GM19351 (cell line): Measurements from ENCODE around the gene PSMF1.

Source experiments
- ATAC-seq: cut with Tn5 transposase; IDR thresholded peaks from one replicate; pipeline ENCODE4 v1.9.1; 2021; ENCODE audit warnings: mild to moderate bottlenecking, moderate library complexity; ENCODE audit not compliant: unreplicated experiment

PSMF1 gene

DNA sequence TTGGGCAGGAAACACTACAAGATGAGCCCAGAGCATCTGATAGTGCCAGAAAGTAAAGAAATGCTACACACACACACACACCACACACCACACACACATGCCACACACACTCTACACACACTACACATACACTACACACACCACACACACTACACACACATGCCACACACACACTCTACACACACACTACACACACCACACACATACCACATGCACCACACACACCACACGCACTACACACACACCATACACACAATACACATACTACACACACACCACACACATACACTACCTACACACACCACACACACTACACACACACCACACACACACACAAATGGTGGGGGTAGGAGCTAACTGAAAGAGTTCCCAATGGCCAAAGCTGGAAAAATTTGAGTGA, 69.9 kb downstream of the PSMF1 start:
- ATAC-seq, result no peak

DNA sequence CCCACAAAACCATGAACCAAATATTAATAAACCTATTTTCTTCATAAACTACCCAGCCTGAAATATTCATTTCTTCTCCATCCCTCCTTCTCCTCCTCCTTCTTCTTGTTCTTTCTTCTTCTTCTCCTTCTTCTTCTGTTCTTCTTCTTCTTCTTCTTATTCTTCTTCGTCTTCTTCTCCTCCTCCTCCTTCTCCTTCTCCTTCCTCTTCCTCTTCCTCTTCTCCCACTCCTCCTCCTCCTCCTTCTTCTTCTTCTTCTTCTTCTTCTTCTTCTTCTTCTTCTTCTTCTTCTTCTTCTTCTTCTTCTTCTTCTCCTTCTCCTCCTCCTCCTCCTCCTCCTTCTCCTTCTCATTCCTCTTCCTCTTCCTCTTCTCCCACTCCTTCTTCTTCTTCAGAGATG, 71.4 kb downstream of the PSMF1 start:
- no peak for ATAC-seq

DNA sequence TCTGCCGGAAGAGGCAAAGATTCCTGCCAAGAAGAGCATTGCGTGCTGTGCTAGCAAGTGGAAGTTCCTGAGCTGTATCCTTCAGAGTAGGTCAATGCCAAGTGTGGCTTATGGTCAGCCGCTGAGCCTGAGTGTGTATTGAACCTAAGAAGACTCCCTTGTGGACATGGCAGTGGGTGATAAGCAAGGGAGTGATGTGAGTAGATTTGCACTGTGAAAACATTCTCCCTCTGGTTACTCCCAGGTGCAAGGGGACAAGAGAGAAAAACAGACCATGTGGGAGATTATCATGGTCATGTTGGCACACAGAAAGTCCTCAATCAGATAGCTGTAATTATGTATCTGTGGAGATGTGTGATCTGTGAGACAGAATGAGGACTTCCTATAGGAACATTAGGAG, 72.4 kb downstream of the PSMF1 start:
- ATAC-seq, result no peak

DNA sequence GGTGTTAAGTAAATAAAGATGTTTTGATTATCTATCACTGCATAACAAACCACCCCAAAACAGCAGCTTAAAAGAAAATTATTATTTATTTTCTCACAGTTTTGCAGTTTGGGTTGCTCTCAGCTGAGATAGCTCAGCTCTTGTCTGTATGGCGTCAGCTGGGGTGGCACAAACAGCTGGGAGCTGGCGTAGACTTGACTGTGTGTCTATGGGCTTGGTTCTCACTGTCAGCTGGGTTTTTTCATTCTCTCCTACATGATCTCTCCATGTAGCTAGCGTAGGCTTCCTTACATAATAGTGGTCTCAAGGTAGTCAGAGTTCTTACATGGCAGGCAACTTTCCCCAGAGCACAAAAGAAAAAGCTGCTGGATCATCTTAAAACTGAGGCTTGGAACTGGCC, 72.9 kb downstream of the PSMF1 start:
- no peak for ATAC-seq

DNA sequence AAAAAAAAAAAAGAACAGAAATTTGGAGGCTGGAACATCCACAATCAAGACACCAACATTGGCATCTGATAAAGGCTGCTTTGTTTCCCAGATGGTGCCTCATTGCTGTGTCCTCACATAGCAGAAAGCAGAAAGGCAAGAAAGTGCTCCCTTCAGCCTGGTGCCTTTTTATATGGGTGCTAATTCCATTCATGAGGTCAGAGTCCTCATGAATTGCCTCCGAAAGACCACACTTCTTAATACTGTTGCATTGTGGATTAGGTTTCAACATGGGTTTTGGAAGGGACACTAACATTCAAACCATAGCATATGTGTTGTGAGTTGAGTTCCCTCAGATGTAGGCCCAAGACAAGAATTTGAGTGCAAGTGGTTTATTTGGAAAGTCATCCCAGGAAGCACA, 76.8 kb downstream of the PSMF1 start:
- ATAC-seq, result no peak

DNA sequence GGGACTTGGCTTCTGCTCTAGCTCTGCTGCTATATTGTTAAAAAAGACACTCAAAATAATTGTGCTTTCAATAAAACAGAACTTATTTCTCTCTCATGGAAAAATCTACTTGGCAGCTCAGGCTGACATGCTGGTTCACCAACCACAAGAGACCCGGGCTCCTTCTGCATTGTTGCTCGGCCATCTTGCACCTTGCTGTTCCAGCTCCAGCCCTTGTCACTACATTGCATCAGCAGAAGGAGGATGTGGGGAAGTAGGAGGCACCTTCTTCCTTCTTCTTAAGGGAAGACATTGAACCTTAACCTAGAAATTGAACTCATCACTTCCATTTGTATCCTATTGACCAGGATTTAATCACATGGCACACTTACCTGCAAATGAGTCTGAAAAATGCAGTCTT, 78.2 kb downstream of the PSMF1 start:
- ATAC-seq, result no peak

DNA sequence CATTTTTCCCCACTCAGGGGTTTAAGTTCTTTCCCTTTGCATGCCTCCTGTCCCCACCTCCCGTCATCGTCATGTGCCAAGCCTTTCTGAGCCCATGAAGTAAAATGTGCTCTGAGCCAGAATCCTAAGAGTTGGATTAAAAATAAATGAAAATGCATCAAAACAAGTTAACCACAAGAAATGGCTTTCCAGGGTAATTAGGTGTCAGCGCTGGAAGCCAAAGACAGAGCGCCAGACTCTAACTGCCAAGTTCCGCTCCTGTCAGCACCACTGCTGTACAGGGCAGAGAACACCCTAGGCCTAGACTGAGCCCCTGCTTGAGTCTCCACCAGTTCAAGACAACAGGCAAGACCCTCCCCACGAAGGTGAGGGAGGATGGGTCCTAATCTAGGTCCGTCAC, 79.4 kb downstream of the PSMF1 start:
- no peak for ATAC-seq

DNA sequence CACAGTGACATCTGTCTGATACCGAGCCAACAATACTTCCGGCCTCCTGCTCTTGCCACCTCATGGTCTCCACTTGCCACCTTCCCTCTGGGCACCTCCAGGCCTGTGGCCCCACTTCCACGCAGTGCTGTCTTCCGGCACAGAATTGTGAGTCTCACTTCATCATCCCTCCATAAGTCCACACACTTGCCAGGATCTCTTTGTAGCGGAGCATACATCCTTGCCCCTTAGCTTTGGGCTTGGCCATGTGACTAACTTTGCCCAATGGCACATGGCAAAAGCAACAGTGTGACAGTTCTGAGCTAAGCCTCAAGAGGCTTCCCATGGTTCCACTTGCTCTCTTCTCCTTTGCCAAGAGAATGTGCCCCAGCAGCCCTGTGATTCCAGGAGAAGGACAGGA, 80.3 kb downstream of the PSMF1 start:
- no peak for ATAC-seq

DNA sequence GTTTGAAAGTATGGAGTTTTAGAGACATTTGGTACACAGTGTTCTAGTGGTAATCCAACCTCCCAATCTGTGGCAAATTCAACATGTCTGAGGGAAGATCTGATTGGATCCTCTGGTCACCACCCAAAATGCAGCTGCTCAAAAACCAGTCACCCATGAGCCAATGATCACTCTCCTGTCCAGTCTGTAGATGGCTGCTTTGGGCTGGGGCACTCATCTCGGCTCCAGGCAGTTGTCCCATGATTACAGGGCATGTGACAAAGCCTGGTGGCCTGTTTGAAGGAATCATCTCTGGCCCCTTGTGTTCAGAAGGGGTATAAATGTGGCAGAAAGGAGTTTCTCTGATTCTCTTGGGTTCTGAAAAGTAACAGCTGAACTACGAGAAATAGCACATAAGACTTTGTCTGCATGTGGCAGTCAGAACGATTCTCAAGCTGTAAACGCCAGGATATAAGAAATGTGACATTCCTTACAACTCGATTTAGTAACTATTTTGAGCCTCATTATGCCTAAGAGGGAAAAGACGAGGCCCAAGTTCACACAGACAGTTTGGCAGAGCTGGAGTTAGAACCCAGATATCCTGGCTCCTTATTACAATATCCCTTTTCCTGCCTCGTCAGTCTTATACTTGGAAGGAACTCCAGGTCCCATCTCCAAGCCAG, 80.9 kb downstream of the PSMF1 start:
- ATAC-seq, result no peak

DNA sequence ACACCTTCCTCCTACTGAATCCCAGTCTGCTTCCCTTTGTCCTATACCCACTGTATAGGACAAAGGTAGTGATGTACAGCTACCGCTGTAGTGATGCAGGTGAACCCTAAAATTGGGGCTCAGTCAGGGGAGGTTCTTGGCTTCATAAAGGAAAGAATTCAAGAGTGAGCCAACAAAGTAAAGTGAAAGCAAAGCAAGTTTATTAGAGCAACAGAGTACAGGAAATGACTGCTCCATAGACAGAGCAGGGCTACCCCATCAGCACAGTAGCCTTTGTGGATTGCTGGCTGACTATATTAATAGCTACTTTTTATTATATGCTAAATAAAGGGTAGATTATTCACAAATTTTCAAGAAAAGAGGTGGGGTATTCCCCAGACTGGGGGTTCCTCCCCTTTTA, 81.6 kb downstream of the PSMF1 start:
- ATAC-seq, result no peak

DNA sequence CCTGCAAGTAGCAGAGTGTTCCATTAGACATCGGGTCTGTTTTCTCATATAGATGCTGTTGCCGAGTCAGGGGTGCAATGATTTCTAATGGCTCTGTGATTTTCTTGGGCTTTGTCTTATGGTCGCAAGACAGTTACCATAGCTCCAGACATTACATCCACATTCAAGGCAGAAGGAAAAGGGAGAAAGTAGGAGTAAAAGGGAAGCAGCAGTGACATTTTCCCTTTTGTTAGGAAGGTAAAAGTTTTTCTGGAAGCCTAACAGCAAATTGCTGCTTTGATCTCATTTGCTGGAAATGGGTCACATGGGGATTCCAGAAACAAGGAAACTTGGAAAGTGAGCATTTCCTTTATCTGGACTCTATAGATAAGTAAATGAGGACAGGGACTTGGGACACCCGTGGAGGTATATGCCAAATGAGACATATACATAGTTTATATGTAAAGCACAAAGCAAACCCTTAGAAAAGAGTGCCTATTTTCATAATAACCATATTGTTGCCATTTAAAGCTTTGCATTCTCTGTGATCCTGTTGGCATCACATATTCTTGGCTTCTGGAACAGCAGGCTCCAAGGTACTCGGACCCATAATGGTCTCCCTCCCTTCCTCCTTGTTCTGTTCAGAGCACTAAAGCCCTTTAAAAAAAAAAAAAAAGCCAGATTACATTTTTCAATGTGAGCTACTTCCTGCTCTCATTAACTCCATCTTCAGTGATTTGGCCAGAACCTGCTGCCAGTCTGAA, 84.5 kb downstream of the PSMF1 start, which contains the start of gene C20orf202:
C20orf202 (plus strand) TSS at position 693 of the 743 bp plus-strand sequence. CDS start 132 bp downstream, outside the sequence.
- no peak for ATAC-seq

DNA sequence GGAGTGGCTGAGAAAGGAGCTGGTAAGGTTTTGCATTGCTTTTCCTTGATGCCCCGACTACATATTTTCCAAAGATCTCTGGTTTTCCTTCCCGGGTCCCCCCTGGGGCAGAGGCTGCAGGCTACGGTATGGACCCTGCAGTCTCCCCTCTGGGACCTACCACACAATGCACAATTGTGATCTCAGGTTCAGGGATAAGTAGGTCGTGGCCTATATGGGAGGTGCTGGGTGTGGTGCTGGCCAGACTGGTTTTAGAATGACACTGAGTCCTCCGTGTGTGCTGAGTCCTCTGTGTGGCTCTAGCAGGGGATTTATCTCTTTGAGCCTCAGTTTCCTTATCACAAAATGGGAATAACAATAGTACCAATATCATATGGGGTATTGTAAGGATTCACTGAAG, 85.2 kb downstream of the PSMF1 start:
- ATAC-seq, result no peak

DNA sequence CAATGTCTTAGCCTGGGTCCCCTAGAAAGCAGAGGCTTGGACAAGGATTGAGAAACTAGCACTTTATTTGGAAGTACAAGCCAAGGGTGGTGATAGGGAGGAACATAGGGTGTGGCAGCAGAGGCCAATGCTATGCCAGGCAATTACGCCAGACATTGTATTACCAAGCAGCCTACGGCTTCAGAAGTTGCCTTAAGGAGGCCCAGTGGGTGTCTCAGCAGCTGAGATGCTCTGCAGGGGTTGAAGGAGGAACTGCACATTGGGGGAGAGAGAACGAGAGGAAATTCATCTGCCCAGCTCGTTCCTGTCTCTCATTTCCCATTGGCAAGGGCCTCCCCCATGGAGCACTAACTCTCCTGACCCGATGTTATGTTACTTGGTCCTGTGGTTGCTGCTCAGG, 85.7 kb downstream of the PSMF1 start:
- ATAC-seq, result no peak

DNA sequence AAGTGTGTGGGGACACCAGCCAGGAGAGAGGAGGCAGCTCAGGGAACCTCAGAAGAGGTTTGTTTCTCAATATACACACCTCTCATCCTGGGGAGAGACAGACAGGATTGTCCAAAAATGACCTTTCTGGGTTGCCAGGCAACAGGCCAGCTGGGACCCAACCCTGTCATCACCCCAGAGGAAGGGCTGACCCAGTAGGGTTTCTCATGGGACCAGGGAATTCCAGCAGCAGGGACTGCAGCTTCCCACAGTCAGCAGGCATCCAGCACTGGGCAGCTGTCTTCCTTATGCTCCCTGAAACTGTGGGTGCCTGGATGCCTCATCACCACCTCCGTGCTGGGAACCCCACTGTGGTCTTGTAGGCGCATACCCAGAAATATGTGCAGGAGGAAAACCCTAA, 86.2 kb downstream of the PSMF1 start:
- no peak for ATAC-seq

DNA sequence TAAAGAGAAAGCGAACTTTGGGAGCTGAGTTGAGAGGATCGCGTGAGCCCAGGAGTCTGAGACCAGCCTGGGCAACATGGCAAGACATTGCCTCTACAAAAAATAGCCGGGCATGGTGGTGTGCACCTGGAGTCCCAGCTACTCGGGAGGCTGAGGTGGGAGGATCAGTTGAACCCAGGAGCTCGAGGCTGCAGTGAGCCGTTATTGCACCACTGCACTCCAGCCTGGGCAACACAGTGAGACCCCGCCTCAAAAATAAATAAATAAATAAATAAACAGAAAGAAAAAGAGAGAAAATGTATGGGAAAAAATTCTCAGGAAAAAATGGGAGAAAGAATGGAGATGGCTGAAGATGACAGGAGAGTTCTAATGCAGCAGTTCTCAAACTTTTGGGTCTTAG, 87.4 kb downstream of the PSMF1 start:
- ATAC-seq, result no peak

DNA sequence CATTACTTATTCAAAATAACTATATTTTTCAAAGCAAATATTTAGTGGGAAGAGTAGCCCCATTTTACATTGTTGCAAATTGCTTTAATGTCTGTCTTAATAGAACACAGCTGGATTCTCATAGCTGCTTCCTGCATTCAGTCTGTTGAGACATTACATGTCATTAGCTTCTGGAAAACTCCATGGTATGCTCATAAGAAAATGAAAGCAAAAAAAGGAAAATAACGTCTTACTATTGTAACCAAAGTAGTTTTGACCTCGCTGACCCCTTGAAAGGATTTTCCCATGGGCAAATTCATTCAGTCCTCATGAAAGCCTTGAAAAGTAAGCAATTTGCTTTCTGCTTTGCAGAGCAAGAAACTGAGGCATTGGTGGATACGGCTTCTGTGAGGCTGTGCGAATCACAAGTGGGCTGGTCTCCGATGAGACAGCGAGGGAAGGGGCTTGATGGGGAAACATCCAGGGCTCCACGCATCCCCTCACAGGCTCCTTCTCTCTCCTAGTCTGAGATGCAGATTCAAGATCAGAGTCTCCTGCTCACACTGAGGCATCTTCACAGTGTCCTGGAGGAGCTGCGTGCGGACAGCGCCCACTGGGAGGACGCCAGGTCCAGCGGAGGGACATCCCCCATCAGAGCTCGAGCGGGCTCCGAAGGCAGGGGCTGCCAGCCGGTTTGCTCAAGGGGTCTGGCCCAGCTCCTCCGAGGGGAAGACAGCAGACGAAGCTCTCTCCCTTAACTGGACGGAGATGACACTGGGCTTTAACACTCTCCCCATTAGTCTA, 88.2 kb downstream of the PSMF1 start:
- no peak for ATAC-seq

DNA sequence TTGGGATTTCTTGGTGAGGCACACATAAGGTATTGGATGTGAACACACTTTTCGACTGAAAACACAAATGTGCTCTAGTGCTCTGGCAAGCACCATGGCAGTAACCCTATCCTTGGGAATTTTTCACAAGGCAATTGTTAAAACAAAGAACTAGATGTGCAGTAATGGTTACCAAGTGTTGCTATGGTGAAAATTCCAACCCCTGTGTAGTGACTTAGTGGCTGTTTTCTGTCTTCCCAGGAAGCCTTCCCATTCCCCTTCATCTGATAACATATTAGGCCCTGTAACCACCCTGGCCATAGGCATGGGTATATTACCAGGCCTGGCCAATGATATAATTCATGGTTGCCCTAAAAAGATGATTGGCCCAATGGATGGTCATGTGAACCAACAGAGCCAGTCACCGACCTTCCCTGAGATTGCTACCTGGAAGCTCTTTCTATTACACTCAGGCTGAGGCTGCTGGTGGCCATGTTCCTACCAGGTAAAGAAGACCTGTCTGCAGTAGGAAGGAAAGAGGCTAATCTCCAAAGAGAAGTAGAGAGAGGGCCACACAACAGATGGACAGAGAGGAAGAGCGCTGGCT, 89.0 kb downstream of the PSMF1 start:
- no peak for ATAC-seq

DNA sequence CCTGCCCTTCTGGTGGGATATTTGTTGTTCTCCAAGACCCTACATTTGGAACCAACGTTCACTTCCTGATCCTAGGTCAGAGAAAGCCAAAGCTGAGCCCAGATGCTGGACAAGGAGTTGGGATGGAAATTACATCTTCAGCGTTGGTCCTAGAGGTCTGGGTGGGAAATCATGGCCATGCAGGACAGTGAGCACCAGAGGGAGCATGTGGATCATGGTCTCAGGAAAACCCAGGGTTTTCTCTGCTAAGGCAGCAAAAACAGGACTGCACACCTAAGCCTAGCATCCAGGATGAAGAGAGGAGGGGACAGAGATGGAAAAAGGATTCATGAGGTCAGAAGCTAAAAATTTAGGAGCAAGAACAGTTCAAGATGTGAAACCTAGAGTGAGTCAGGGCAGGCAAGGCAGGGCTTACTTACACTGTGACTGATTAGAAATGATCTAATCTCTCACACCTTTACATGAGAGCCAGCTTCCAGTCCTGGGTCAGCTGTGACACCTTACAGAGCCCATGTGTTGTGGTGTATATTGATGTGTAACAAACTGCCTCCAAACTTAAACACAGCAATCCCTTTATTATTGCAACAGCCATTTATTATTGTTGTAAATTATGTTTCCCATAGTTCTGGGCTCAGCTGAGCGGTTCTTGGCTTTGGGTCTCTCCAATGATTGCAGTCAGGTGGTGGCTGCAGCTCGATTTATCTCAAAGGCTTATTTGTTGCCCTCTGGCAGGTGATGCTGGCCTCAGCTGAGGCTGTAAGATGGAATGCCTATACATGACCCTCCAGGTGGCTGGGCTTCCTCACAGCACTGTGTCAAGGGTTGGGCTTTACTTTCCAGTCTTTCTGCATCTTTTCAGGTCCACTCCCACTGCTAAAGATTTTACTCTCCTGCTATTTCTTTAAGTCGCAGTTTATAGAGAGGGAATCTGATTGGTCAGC, 91.3 kb downstream of the PSMF1 start:
- ATAC-seq, result no peak

DNA sequence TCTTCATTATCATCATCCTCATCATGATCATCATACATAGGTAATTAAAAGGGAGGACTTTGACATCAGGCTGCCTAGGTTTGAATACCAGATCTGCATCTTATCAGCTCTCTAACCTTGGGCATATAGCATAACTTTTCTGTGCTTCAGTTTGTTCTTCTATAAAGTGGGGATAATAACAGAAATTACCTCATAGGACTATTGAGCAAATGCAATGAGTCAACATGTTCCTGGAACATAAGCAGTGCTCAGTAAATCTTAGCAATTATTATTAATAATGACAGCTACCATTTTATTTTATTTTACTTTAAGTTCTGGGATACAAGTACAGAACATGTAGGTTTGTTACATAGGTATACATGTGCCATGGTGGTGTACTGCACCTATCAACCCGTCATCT, 92.1 kb downstream of the PSMF1 start:
- no peak for ATAC-seq

DNA sequence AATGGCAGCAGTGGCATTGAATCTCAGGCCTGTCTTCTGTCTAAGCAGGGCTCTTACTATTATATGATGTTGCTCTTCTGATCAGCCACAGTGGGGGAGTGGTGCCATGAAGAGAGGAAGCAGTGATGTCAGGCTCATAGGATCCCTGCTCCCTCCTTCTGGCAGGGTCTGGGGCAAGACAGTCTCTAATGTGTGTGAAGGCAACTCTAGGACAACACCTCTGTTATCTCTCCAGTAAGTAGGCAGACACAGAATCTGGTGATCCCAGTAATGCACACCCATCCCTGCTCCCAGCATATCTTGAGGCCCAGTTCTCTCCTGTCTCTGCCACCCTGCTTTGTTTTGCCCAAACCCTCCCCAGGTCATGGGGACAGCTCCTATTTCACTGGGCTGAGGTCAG, 93.6 kb downstream of the PSMF1 start:
- no peak for ATAC-seq
